HL-60/S4 treated with retinoic acid at 250 ng/mL for 4 days and 3 days (cell line): ENCODE measurements around the gene IGLL5.

Experiments used
- in situ Hi-C: fragments of 300-500 bp; cut with MboI; formaldehyde crosslinking; loops from 2 replicates; pipeline ENCODE4 v1.7.0; 2022; ENCODE audit warnings: low sequenced_read_pairs

IGLL5 gene

DNA sequence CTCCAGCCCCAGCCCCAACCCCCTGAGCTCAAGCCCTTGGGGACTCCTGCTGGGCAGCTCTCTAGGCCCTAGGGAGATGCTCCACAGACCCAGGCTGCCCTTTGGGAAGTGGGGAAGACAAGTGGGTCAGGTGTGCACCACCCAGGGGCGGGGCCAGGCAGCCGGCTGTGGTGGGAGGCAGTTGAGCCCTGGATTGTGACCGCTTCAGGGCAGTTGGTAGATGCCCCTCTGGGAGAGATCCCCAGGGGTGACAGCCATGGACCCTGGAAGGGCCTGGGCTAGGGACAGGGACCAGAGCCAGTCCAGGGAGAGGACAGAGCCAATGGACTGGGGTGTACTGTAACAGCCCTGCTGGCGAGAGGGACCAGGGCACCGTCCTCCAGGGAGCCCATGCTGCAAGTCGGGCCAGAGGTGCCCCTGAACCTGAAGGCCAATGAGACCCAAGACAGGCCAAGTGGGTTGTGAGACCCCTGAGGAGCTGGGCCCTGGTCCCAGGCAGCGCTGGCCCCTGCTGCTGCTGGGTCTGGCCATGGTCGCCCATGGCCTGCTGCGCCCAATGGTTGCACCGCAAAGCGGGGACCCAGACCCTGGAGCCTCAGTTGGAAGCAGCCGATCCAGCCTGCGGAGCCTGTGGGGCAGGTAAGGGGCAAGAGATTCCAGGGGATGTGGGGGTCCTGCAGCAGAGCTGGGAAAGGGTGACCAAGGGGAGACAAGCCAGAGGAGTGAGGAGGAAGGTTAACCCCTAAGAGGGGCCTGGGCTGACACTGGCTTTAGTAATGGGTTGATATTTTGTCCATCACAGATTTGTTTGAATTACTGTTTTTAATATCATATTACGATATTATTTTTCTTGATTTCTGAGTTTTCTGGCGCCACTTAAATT lies at the start of gene IGLL5:
Gene IGLL5, plus strand, starts transcription at position 196 of the 883 bp plus-strand sequence. Its CDS starts 238 bp downstream, at position 434.
- in situ Hi-C loops: loop anchor here (25.0 kb wide), 2 partner anchors 101 to 426 kb away; no protein-coding TSS in a partner anchor

DNA sequence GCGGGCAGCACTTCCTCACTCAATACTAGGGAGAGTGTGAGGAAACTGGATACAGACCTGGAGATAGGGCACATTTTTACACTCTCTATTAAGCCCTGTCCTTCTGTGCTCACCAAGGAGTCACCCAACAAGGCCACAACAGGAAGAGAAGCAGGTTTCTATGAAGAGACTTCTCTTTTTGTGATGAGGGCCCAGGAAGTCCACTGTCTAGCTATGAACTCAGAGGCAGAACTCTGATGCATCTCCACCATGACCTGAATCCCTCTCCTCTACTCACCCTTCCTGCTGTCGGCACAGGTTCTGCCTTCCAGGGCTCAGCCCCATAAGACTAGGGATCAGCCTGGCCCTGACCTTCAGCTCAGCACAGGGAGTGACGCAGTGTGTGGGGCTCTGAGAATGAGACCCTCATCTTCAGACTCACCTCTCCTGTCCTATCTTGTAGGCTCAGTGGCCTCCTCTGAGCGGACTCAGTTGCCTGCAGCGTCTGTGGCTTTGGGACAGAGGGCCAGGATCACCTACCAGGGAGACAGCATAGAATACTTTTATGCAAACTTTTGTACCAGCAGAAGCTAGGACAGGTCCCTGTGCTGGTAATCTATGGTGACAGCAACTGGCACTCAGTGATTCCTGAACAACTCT lies 49.3 kb upstream of the IGLL5 start:
- in situ Hi-C loops: no loop called here

DNA sequence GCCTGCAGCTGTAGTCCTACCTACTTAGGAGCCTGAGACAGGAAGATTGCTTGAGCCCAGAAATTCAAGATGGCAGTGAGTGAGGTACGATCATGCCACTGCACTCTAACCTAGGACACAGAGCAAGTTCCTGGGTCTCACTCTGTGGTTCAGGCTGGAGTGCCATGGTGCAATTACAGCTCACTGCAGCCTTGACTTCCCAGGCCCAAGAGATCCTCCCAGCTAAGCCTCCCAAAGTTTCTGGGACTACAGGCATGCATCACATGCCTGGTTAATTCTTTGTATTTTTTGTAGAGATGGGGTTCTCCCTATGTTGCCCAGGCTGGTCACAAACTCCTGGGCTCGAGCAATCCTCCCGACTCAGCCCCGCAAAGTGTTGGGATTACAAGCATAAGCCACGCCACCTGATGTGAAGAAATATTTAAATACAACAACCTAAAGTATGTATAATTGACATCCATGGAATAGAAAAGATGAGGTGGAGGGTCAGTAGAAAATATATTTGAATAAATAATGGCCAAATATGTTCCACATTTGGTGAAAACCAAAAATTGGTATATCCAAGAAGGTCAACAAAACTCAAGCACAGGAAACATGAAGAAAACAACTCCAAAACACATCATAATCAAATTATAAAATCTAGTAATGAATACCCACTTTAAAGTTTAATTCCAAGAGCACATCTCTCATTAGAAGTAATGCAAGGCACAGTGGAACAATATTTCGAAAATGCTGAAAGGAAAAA lies 47.9 kb upstream of the IGLL5 start:
- in situ Hi-C loops: no loop called here

DNA sequence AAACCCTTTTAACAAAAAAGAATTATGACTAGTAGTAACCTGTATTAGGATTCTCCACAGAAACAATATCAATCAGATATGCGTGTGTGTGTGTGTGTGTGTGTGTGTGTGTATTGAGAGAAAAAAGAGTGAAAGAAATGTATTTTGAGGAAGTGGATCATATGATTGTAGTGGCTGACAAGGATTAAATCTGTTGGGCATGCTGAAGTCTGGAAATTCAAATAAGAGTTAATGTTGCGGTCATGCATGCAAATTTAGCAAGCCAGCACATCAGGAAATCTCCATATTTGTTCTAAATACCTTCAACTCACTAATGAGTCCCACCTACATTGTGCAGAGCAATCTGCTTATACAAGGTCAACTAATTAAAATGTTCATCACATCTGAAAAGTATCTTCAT lies 46.8 kb upstream of the IGLL5 start:
- in situ Hi-C loops: no loop called here

DNA sequence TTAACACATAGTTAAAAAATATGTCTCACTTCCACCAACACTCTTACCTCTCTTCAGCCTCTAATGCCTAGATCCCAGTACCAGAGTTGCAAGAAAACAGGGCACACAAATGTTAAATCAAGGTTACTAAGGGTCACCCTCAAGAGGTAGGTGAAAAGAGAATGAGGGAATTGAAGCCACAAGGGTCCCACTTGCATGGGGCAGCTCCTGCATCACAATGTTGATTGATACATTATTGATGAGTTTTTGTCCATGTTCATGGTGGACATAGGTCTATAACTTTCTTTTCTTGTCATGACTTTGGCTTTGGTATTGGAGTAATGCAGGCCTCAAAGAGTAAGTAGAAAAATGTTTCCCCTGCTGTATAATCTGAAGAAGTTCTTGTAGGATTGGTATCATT lies 46.0 kb upstream of the IGLL5 start:
- in situ Hi-C loops: no loop called here

DNA sequence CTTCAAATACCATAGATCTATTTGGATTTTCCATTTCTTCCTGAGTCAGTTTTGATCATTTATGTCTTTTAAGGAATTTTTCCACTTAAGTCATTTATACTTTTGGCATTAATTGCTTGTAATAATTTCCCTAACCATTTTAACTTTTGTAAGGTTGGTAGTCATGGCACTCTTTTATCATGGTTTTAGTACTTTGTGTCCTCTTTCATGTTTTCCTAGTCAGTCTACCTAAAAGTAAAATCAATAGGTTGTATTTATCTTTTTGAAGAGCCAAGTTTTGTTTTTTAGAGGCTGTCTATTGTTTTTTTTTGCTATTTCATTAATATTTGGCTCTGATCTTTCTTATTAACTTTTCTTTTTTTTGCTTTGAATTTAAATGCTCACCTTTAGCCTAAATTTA lies 45.5 kb upstream of the IGLL5 start:
- in situ Hi-C loops: no loop called here

DNA sequence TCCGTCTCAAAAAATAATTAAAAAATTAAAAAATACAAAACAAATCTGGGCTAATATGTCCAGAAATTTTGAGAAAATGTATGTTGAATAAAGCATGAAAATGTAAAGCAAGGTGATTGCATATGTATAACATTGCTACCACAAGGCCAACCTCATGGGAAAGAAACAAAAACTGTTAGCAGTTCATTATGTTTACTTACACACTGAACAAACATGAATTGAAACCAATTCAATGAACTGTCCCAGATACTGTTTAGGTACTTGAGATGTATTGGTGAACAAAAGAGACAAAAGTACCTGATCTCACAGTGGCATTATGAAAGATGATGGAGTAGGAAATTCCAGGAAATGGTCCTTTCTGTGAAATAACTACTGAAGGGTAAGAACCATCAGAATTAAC lies 43.8 kb upstream of the IGLL5 start:
- in situ Hi-C loops: no loop called here

DNA sequence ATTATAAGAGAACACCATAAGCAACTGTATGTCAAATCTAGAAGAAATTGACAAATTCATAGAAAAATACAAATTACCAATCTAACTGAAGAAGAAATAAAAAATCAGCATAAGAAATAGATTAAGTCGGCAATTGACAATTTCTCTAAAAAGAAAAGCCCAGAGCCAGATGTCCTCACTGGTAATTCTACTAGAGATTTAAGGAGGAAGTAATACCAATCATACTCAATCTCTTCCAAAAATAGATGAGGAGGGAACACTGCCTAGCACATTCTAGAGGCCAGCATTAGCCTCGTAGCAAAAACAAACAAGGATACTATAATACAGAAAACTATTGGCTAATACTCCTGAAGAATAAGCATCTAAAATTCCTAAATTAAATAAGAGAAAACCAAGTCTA lies 40.4 kb upstream of the IGLL5 start:
- in situ Hi-C loops: no loop called here

DNA sequence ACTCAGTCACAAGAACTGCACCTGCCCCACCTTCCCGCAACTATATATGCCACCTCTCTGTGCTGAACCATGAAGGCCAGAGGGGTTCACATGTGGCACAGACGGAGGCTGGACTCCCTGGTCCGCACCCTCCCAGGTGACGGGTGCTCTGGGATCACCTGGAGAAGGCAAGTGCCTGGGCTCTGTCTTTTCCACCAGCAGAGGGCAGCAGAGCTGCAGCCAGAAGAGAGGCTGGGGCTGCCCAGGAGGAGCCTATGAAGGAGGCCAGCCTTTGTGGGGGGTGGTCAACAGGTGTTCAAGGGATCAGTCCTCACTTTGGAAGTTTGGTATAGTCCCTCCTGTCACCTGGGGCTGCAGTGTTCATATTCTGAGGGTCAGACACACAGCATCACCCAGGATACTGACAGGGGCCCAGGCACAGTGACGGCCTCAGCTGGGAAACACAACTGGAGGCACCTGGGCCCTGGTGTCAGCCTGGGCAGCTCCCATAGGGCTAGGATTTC lies 39.2 kb upstream of the IGLL5 start:
- in situ Hi-C loops: no loop called here

DNA sequence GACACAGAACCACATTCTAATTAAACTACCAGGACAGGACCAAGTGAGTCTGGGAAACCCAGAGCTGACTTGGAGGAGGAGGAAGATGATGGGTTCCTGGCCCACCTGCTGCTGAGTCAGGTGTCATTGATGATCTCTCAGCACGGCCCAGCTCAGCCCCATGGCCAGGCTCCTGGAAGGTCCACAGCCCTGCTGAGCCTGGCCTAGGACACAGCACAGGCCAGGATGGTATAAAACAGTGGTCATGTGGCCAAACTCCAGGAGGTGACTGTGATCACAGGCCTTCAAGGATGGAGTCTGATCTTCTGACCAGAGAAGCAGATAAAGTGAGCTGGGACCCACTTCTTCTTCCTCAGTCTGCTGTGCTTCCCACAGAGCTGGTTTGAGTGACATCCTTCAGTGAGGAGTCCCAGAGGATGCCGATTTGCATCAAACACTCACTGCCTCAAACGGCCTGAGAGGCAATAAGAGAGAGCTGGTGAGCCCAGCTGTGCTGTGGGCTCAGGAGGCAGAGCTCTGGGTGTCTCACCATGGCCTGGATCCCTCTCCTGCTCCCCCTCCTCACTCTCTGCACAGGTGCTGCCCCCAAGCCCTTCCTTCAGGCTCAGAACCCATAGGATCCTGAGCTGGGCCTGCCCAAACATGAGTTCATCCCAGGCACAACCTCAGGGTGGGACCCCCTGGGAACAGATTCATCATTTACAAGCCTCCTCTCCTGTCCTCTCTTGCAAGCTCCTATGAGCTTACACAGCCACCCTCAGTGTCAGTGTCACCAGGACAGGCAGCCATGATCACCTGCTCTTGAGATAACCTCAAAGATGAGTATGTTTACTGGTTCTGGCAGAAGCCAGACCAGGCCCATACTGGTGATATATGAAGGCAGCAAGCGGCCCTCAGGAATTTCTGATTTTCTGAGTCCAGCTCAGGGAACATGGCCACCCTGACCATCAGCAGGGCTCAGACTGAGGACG lies 37.7 kb upstream of the IGLL5 start:
- in situ Hi-C loops: no loop called here

DNA sequence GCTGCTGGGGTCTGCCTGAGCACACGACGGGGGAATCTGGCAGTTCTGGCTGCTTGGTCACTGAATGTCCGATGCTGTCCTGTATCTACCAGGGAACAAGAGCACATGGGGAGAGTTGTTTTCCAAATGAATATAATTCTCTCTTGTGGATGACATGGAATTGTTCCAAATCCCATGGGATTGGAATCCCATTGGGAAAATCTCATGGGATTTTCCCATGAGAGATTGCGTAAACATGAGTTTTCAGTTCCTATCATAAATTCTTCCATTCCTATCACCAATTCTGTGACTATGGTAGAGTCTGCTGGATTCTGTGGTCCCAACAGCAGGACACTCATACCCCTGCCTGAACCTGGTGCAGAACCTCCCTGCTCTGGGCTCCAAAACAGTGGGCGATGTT lies 35.6 kb upstream of the IGLL5 start:
- in situ Hi-C loops: no loop called here

DNA sequence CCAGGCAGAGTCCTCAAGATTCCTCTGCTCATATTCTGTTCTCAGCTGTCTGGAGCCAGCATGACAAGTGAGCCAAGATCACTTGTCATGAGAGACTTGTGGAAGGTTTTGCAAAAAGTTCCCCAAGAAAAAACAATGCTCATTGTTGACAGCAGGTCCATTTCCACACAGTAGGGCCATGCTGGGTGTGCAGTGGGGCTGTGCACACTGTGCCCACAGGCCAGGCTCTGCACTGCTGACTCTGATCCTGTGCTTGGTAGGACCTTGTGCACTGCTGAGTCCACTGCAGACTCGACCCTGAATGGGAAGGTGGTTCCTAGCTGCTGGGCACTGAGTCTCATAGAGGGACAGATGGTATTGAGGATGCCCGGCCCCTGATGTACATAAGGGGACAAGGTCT lies 33.9 kb upstream of the IGLL5 start:
- in situ Hi-C loops: no loop called here

DNA sequence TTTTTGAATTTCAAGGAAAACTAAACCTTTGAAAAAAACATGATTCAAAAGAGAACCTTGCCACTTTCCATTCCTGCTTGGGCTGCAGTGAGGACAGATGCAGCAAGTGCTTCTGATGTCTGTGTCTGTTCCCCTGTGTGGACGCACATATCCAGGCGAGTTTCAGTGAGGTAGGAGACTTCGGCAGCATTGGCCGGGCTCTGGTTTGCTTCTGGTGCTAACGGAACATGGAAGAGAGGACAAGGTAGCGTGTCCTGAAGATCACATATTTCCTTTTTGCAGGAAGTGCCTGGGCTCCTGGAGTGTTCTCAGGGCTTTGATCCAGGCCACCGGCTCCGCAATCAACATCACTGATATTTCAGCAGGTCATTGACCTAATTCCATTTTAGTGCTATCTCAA lies 33.1 kb upstream of the IGLL5 start:
- in situ Hi-C loops: no loop called here

DNA sequence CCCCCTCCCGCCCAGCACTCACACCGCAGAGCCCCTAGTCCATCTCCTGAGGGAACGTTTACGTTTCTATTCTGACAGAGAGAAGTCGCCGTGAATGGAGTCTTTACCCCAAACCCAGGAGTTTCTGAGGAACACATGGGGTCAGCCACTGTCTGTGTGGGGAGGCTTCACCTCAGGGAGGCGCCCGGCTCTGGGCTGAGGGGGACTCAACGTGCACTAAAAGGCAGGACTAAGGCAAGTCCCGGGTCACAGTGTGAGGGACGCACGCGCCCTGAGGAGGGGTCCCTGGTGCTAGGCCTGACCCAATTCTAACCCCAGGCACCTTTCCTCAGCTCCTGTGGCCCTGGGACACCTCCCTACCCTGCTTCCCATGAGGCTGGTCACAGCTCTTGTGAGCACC lies 32.5 kb upstream of the IGLL5 start:
- in situ Hi-C loops: no loop called here

DNA sequence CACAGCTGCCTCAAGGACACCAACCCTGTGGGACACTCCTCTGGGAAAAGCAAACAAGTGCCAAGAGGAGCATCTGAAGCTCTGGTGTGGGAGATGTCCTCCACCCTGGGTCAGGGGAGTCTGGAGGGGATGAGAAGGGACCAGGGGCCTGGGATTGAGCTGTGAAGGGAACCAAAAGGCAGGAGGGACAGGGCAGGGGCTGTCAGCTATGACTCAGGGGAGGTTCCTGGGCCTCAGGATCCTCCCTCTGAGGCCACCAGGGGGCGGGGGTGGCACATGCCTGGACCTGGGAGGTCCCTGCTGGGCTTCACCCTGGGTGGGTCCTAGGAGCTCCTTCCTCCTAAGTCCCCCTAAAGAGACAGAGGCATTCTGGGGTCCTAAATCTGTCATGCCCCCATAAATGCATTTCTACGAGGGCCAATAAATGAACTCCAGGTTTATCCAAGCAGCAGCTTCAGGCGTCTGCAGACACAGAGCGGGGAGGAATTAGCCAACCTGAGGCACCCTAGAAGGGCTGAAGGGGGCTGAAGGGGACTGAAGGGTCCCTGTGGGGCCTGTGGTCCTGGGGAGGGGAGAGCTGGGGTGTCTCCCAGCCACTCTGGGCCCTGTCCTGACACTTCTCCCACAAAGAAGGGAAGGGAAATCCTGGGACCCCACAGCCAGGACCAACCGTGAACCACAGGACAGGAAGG lies 31.9 kb upstream of the IGLL5 start:
- in situ Hi-C loops: no loop called here

DNA sequence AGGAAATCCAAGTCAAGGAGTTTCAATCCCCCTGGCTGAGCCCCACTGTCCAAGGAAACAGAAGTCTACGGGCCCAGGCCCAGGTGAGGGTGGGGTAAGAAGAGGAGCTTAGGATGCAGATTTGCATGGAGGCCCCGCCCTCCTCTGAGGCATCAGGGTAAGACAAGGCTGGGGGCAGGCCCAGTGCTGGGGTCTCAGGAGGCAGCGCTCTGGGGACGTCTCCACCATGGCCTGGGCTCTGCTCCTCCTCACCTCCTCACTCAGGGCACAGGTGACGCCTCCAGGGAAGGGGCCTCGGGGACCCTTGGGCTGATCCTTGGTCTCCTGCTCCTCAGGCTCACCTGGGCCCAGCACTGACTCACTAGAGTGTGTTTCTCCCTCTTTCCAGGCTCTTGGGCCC lies 31.3 kb upstream of the IGLL5 start:
- in situ Hi-C loops: no loop called here

DNA sequence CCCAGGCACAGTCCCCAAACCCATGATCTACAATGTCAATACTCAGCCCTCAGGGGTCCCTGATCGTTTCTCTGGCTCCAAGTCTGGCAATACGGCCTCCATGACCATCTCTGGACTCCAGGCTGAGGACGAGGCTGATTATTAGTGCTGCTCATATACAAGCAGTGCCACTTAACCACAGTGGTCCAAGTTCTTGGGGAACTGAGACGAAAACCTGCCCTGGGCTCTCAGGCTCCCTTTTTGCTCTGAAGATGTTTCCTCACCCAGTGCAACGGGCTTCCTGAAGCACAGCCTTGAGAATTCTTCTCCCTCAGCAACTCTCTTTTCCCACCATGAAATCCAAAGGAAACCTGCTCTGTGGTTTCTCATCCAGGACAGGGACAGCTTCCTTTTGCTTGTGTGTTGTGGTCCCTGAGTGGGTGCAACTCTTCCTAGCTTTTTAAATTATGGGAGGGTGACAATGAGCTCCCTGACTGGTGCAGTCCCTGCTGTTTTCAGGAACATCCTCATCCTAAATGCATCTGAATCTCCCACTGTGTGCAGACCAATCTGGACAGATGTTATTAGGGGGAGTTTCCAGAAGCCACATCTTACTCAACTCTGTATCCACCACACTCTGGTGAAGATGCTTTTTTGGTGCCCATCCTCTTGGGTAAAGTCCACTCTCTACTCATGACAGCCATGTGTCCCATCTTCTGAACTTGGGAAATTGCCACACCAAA lies 30.6 kb upstream of the IGLL5 start:
- in situ Hi-C loops: no loop called here

DNA sequence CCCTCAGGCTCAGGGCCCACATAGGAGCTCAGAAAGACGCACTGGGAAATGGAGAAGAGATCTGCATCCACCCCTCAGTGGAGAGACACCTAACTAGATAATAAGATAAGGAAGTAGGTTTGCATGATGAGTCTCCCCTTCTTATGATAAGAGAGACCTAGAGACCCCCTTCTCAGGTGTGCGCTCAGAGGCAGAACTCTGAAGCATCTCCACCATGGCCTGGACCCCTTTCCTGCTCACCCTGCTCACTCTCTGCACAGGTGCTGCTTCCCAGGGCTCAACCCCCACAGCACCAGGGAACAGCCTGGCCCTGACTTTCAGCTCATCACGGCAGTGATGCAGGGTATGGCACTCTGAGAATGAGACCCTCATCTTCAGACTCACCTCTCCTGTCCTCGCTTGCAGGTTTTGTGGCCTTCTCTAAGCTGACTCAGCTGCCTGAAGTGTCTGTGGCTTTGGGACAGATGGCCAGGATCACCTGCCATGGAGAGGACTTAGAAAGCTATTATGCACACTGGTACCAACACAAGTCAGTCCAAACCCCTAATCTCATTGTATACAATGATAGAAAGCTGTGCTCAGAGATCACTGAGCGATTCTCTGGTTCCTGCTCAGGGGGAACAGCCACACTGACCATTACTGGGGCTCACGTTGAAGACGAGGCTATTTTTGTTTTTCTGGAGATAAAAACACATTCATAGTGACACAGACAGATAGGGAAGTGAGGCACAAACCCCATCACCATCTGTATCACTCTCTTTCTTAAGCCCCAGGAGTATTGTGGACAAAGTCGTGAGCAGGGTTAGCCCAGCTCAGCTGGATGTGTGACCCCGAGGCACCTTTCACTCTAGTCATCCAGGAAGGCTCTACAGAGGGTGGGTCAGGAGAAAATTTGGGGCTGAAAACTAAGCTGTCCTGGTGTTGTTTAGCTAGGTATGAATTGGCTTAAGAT lies 29.7 kb upstream of the IGLL5 start:
- in situ Hi-C loops: no loop called here
